SK-N-MC (cell line): ENCODE data around the gene KIF3C.

Experiments used
- EZH2 ChIP-seq: fragments of 200-600 bp; sonication (generic); IDR thresholded peaks from one replicate; pipeline ENCODE4 v1.6.1; 2017; ENCODE audit warnings: antibody characterized with exemption
- POLR2AphosphoS5 ChIP-seq: IDR thresholded peaks from 2 replicates; pipeline ENCODE4 v1.6.1; 2012; ENCODE audit warnings: mild to moderate bottlenecking, low read depth, low read length, borderline replicate concordance

GRCh38 chr2:26010943-26011342, 28.6 kb upstream of the KIF3C start:
- TF ChIP-seq POLR2AphosphoS5 = no peak
- no peak for TF ChIP-seq EZH2
